H7 (cell line): ENCODE data around the gene RAB31. TPM values are rescaled to one million over a fixed set of nuclear protein-coding genes. Genes with fewer than 3 reads are reported as not detected.
A peak's percentile ranks its signal among the peaks of the same experiment; 100 is the strongest.

Experiments used
- DNase-seq: peaks from one replicate; pipeline ENCODE4 v3.0.0; 2012
- H3K27me3 ChIP-seq: 2 replicates; pipeline ENCODE4 v1.6.0; 2011; ENCODE audit warnings: mild to moderate bottlenecking, low read length; ENCODE audit not compliant: control insufficient read depth, insufficient read depth
- H3K36me3 ChIP-seq: replicated peaks from 2 replicates; pipeline ENCODE4 v1.5.1; 2011; ENCODE audit warnings: low read length; ENCODE audit not compliant: control insufficient read depth, insufficient read depth
- H3K4me3 ChIP-seq: 2 replicates; pipeline ENCODE4 v1.5.1; 2011; ENCODE audit warnings: low read depth, mild to moderate bottlenecking, control low read depth, low read length, moderate library complexity; ENCODE audit not compliant: insufficient read depth
- total RNA-seq: library from RNA; depleted of rRNA; stranded (reverse); fragments of >200 nt; shearing (Covaris generic); gene quantifications from 2 replicates; pipeline ENCODE4 v1.2.3, GENCODE V29; 2014

The RAB31 gene
- total RNA-seq, 1 experiment from 2014 or later = 29.7 TPM

DNA sequence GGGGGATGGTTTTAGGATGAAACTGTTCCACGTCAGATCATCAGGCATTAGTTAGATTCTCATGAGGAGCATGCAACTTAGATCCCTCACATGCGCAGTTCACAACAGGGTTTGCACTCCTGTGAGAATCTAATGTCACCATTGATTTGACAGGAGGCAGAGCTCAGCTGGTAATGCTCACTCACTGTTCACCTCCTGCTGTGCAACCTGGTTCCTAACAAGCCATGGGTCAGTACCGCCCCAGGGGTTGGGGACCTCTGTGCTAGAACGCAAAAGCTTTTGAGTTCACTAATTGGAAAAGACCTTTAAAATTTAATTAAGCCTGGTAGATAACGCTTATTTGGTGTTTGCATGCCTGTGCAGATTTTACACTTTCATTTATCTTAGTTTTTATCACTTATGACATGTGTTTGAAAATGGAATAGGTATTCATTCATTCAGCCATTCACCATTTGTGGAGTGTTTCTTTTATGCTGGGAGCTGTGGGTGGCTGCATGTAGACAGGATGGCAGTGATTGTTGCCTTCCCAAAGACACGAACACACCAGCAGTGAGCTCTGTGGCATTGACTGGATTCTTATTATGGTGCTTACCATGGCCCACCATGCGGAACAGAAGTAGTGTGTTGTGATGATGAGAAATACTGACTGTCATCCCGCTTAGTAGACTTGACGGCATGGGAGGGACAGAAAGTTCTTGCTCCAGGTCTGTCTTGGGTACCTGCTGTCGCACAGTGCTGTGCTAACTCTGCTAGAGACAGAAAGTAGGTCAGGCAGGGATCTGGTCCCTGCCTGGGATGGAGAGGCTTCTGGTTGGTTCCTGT, 6.4 kb downstream of the RAB31 start:
- H3K4me3 ChIP-seq = no peak overlapping the region
- H3K36me3 ChIP-seq = no peaks in the 10 kb centered on the region
- no peak for DNase-seq
- H3K27me3 ChIP-seq = peaks cover 5% of the 10 kb centered on the region

DNA sequence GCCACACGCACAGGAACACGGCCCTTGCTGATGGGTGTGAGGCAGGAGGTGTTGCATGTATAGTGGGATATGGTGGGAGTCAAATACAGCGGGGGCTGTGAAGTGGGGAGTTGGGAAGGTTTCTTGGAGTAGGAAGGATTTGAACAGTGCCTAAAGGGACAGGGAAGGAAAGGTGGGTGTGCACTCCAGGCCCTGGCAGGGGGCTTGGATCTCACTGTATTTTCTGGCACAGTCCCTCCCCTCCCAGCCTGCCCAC, 6.9 kb downstream of the RAB31 start:
- Histone ChIP-seq H3K4me3 (no peak overlapping the region), H3K27me3 (0 out of 2 replicates have a peak, but pooled peaks cover 1% of the 10 kb centered on the region), H3K36me3 (no peaks in the 10 kb centered on the region)
- no peak for DNase-seq

DNA sequence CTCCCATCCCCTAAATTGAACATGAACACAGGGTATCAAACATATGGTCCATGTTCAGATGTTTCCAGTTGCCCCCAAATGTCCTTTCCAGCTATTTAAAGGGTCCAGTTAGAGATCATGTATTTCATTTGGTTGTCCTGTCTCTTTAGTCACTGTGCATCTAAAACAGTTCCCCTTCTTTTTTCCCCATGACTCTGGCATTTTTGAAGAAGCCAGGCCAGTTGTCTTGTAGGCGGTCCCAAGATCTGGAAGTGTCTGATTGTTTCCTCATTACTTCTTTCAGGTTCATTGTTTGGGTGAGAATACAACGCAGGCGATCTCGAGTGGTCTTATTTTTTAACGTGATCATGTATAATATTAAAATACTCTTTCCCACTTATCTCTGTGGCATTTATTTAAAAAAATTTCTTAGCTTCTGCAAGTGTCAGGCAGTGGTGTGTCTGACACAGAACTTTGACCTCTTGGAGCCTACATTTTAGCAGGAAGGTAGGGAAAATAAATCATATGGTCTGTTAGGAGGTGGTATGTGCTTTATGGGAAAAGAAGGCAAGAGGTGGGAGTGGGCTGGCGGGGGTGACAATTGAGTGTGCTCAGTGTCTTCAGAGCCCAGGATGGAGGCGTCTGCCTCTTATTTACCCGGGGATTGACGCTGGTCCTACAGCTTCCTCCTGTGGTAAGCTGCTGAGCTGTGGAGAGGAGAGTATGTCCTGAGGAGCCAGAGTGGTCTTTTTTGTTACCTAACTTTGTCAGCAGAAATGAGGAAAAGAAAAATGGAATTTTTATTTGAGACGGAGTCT, 8.1 kb downstream of the RAB31 start:
- Histone ChIP-seq H3K4me3 (no peak overlapping the region), H3K36me3 (no peaks in the 10 kb centered on the region), H3K27me3 (no peaks in the 10 kb centered on the region)
- DNase-seq = no peak

DNA sequence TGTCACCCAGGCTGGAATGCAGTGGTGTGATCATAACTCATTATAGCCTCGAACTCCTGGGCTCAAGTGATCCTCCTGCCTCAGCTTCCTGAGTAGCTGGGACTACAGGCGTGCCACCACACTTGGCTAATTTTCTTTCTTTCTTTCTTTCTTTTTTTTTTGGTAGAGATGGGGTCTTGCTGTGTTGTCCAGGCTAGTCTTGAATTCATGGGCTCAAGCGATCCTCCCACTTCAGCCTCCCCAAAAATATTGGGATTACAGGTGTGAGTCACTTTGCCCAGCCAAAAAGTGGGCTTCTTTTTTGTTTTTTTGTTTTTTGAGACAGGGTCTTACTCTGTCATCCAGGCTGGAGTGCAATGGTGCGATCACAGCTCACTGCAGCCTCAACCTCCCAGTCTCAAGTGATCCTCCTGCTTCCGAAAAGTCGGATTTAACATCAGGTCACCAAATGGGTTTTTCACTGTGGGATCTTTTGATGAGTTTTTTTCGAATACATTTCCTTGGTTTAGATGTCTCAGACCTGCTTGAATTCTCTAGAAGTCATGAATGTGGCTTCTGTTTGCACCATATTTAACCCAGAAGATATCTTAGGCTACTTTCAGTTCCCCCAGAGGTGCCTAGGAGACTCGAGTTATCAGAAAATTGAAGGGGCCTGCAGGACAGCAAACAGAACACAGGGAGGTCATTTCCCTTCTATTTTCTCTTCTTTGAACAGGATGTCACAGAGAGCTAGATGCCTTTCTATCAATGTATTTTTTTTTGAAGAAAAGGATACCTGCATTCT, 8.9 kb downstream of the RAB31 start:
- H3K27me3 ChIP-seq = no peaks in the 10 kb centered on the region
- DNase-seq = no peak
- no peaks in the 10 kb centered on the region for H3K36me3 ChIP-seq
- H3K4me3 ChIP-seq = no peak overlapping the region

DNA sequence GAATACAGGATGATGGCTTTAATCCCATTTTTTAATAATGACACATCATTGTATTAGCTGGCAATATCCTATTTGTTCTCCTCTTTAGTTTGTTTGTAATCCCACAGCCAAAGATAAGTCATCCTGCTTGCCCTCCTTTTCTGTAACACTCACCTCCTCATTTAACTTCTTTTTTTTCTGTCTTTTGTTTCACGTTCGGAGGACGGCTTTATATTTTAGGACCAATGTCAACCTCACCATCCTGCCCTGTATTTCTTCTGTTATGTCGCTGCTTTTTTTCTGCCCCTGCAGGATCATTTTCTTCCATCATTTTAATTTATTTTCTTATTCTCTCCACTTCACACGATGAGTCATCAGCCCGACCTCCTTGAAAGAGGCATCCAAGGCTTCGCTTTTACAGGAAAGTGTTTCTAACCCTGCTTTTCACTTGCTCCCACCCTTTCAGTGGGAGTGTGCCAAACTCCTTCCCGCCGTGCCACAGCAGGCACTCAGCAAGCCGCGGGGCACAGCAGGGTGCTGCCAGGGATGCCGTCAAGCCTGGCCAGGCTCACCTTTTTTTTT, 11.4 kb downstream of the RAB31 start:
- DNase-seq = no peak
- no peak overlapping the region for H3K4me3 ChIP-seq

DNA sequence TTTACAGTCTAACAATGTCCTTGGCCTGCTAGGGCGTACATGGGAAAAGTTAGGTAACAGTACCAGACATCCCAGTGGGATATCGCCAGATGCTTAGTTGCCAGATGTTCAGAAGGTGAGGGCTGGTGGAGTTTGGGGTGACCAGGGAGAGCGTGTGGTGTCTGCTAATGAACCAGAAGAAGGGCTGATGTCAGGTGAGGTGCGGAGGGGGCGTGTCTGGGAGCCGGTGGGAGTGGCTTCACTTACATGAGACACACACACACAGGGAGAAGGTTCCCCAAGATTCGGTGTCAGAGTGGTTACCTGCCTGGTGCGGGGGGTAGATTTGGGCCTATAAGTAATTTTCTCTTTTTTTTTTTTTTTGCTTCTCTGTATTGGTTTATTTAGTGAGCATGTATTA, 12.2 kb downstream of the RAB31 start:
- peak; percentile 80 for DNase-seq
- H3K4me3 ChIP-seq = no peak overlapping the region
- H3K27me3 ChIP-seq = no peaks in the 10 kb centered on the region
- H3K36me3 ChIP-seq = no peaks in the 10 kb centered on the region

More for the DNA sequence above, 11.4 kb downstream of the RAB31 start:
- H3K27me3 ChIP-seq = no peaks in the 10 kb centered on the region
- no peaks in the 10 kb centered on the region for H3K36me3 ChIP-seq

DNA sequence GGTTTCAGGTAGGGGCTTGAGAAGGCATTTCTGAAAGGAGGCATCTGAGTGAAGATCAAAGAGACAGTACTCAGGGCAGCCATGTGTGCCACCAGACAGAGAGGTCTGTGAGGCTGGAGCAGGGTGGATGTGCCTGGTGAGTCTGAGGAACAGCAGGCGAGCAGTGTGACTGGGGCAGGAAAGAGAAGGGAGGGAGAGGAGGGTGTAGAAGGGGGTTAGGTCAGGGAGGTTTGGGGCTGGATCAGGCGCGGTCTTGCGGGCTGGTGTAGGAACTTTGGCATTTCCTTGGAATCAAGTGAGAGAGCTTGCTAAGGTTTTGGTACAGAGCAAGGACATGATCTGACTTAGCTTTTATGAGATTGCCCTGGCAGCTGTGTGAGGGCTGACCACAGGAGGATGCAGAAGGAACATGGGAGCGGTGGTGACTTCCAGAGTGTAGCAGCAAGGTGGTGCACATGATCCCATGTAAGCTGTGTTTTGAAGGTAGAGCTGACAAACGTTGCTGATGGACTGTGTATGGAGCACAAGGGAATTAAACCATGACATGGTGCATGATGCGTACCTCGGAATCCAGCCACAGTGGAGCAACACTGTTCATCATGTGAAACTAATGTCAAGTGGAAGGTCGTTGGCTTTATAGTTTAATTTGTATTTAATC, 13.9 kb downstream of the RAB31 start:
- DNase-seq = no peak

DNA sequence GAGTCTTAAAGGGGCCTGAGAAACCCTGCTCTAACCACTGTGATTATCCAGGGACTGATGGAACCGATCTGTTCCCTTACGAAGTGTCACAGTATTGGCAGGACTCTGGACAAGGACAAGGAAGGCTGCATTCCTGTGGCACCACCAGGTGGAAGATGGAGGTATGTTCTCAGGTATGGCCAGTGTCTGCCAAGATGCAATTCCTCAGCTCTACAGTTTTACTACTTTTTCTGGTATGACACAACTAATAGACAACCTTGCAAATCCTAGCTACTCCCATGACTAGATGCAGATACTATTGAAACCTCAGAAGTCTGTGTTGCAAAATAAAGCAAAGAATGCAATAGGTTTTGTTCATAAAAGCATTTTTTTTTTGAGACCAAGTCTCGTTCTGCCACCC, 14.6 kb downstream of the RAB31 start:
- peak; percentile 67 for DNase-seq

More for the DNA sequence above, 13.9 kb downstream of the RAB31 start:
- Histone ChIP-seq H3K27me3 (no peaks in the 10 kb centered on the region), H3K4me3 (no peak overlapping the region), H3K36me3 (no peaks in the 10 kb centered on the region)

DNA sequence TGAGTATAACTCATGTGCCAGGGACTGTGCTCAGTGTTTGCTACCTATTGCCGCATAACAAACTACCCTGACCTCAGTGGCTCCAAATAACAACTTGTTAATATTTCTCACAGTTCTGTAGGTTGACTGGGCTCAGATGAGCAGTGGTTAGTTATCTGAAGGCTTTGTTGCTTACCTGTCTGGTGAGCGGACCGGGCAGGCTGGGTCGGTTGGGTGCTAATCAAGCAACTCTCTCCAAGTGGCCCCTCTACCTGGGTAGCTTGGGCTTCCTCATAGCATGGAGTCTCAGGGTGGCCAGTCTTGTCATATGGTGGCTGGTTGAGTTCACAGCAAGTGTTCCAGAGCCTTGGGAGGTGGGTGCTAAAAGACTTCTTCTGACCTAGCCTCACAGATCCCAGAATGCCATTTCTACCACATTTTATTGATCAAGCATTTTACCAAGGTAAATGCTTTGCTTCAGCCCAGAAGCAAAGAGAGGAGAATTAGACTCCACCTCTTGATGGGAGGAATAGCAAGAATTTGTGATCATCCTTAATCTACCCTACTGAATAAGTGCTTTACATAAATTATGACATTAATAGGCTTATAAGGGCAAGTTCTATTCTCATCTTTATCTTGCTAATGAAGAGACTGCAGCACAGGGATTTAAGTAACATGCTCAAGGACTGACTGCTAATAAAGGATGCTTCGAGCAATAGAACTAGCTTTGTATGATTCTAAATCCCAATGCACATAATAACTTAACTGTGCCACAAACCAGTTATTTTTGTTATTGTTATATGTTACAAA, 16.9 kb downstream of the RAB31 start:
- no peaks in the 10 kb centered on the region for H3K27me3 ChIP-seq
- DNase-seq = no peak
- H3K4me3 ChIP-seq = no peak overlapping the region
- H3K36me3 ChIP-seq = no peaks in the 10 kb centered on the region

More for the DNA sequence above, 14.6 kb downstream of the RAB31 start:
- Histone ChIP-seq H3K36me3 (no peaks in the 10 kb centered on the region), H3K27me3 (no peaks in the 10 kb centered on the region), H3K4me3 (no peak overlapping the region)

DNA sequence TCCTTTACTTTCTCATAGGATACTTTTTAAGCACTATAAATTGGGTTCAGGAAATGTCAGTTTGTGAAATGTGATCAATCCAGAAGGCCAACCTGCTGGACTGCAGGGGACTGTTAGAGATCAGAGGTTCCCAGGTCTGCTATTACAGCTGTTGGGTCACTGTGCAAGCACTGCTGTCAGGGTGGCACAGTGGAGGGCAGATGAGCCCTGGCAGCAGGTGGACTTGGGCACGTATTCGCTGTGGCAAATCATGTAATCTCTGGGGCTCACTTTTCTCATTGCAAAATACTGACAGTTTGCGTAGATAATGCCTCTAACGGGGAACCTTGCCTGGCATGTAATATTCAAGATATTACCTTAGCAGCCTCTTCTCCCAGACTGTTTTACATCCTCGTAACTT, 18.1 kb downstream of the RAB31 start:
- no peaks in the 10 kb centered on the region for H3K27me3 ChIP-seq
- H3K4me3 ChIP-seq = no peak overlapping the region
- DNase-seq = no peak
- no peaks in the 10 kb centered on the region for H3K36me3 ChIP-seq

DNA sequence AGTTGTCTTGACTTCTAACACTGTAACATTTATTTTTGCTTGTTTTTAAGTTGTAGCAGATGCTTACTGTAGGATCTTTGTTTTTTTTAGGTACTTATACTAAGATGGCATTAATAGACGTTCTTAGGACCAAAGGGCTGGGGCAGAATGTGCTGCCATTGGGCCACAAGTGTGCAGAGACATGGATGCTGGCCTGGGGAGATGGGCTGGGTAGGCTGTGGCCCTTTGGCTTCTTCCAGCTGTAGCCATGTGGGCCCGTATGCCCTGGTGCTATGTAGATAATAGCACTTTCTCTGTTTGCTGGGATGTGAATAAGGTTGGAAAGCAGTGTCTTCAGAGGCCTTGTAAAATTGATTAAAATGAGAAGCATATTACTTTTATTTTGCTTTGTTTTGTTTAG, 18.8 kb downstream of the RAB31 start:
- no peaks in the 10 kb centered on the region for H3K27me3 ChIP-seq
- no peak for DNase-seq
- H3K36me3 ChIP-seq = no peaks in the 10 kb centered on the region
- no peak overlapping the region for H3K4me3 ChIP-seq

DNA sequence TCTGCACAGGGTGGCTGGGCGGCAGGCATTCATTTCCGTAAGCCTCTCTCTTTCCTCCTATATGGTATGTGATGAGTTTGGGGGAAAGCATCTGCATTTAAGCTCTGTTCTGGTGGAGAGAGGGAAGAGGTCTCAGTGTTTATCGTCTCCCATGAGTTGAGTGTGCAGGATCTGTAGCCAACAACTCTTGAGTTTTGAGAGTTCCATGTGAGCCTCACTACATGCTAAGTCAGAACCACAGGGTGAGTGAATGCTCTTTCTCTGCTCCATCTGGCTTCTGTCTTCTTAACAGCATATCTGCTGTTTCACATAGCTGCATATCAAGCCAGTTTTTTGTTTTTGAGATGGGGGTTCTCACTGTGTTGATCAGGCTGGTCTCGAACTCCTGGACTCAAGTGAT, 22.7 kb downstream of the RAB31 start:
- DNase-seq = no peak
- no peaks in the 10 kb centered on the region for H3K36me3 ChIP-seq
- H3K4me3 ChIP-seq = no peak overlapping the region
- H3K27me3 ChIP-seq = no peaks in the 10 kb centered on the region

DNA sequence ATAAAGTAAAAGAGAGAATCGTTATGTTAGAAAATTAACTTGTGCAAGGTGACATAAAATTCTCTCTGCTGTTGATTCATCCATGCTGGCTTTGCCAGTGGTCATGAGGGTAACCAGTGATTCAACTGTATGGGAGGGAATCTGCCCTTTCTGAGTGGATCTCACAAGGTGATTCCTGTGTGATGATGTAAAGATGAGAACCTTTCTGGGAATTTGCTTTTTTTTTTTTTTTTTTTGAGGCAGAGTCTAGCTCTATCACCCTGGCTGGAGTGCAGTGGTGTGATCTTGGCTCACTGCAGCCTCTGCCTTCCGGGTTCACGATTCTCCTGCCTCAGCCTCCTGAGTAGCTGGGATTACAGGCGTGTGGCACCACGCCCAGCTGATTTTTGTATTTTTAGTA, 23.3 kb downstream of the RAB31 start:
- no peak for DNase-seq
- H3K4me3 ChIP-seq = no peak overlapping the region
- H3K36me3 ChIP-seq = no peaks in the 10 kb centered on the region
- H3K27me3 ChIP-seq = no peaks in the 10 kb centered on the region
